Liver (tissue), 9 donors: ENCODE data around the gene HOPX. TPM values are rescaled to one million over a fixed set of nuclear protein-coding genes. Genes with fewer than 3 reads are reported as not detected.

Experiments used
- DNase-seq: peaks from one replicate; pipeline ENCODE4 v3.0.0-alpha.2; 2017; ENCODE audit warnings: low spot score
- H3K27ac ChIP-seq, 2 donors: one replicate each; pipeline ENCODE4 v1.7.0; 2013; ENCODE audit warnings: inconsistent platforms in 2 of 2, low read length in 2 of 2, control low read depth in 1 of 2, low read depth in 1 of 2, mild to moderate bottlenecking in 1 of 2
- H3K27me3 ChIP-seq, 4 donors: one replicate each; pipeline versions ENCODE4 v1.6.1 to v1.7.0; 2013; ENCODE audit warnings: low read length in 3 of 4, inconsistent platforms in 1 of 4, mild to moderate bottlenecking in 1 of 4, moderate library complexity in 1 of 4; ENCODE audit not compliant: control insufficient read depth in 4 of 4, insufficient read depth in 4 of 4
- H3K36me3 ChIP-seq, 4 donors: one replicate each; pipeline versions ENCODE4 v1.6.1 to v1.7.0; 2013; ENCODE audit warnings: low read length in 3 of 4, mild to moderate bottlenecking in 3 of 4, low read depth in 1 of 4, moderate library complexity in 1 of 4; ENCODE audit not compliant: control insufficient read depth in 4 of 4, insufficient read depth in 3 of 4
- H3K4me1 ChIP-seq, 4 donors: one replicate each; pipeline versions ENCODE4 v1.6.1 to v1.7.0; 2013; ENCODE audit warnings: low read length in 3 of 4, mild to moderate bottlenecking in 3 of 4, moderate library complexity in 1 of 4; ENCODE audit not compliant: control insufficient read depth in 4 of 4, insufficient read depth in 4 of 4
- H3K4me3 ChIP-seq, 3 donors: one replicate each; pipeline versions ENCODE4 v1.6.1 to v1.7.0; 2013; ENCODE audit warnings: low read length in 3 of 3, control low read depth in 1 of 3, low read depth in 1 of 3, mild to moderate bottlenecking in 1 of 3
- H3K9ac ChIP-seq, 2 donors: one replicate each; pipeline ENCODE4 v1.7.0; 2013; ENCODE audit warnings: low read length in 2 of 2, mild to moderate bottlenecking in 2 of 2, moderate library complexity in 2 of 2, control low read depth in 1 of 2, low read depth in 1 of 2
- H3K9me3 ChIP-seq, 4 donors: one replicate each; pipeline versions ENCODE4 v1.6.1 to v1.7.0; 2013; ENCODE audit warnings: low read length in 3 of 4; ENCODE audit not compliant: control insufficient read depth in 4 of 4
- EGR1 ChIP-seq, 2 donors: IDR thresholded peaks; 2 replicates each; pipeline ENCODE4 v1.6.1; 2016 to 2018; ENCODE audit warnings: antibody characterized with exemption in 2 of 2, low read depth in 2 of 2
- FOXA1 ChIP-seq: IDR thresholded peaks from 2 replicates; pipeline ENCODE4 v1.6.1; 2016; ENCODE audit warnings: antibody characterized with exemption
- FOXA2 ChIP-seq: IDR thresholded peaks from 2 replicates; pipeline ENCODE4 v1.6.1; 2016; ENCODE audit warnings: antibody characterized with exemption
- GABPA ChIP-seq, 2 donors: IDR thresholded peaks in 1 of 2; conservative IDR thresholded peaks in 1 of 2; 2 replicates each; pipeline ENCODE4 v1.6.1; 2016; ENCODE audit warnings: antibody characterized with exemption in 2 of 2, mild to moderate bottlenecking in 1 of 2, moderate library complexity in 1 of 2
- HNF4A ChIP-seq, 2 donors: conservative IDR thresholded peaks; 2 replicates each; pipeline ENCODE4 v1.6.1; 2016; ENCODE audit warnings: antibody characterized with exemption in 2 of 2, mild to moderate bottlenecking in 2 of 2
- HNF4G ChIP-seq: IDR thresholded peaks from 2 replicates; pipeline ENCODE4 v1.6.1; 2016; ENCODE audit warnings: antibody characterized with exemption
- JUND ChIP-seq, 2 donors: IDR thresholded peaks; 2 replicates each; pipeline ENCODE4 v1.6.1; 2016; ENCODE audit warnings: antibody characterized with exemption in 2 of 2
- NR2F2 ChIP-seq: IDR thresholded peaks from 2 replicates; pipeline ENCODE4 v1.6.1; 2016; ENCODE audit warnings: antibody characterized with exemption
- RAD21 ChIP-seq, 2 donors: IDR thresholded peaks; 2 replicates each; pipeline ENCODE4 v1.6.1; 2016; ENCODE audit warnings: antibody characterized with exemption in 2 of 2, mild to moderate bottlenecking in 2 of 2
- RXRA ChIP-seq, 2 donors: IDR thresholded peaks; 2 replicates each; pipeline ENCODE4 v1.6.1; 2017 to 2018; ENCODE audit warnings: antibody characterized with exemption in 2 of 2, mild to moderate bottlenecking in 1 of 2
- SP1 ChIP-seq: IDR thresholded peaks from 2 replicates; pipeline ENCODE4 v1.6.1; 2018; ENCODE audit warnings: antibody characterized with exemption, mild to moderate bottlenecking
- TAF1 ChIP-seq: conservative IDR thresholded peaks from 2 replicates; pipeline ENCODE4 v1.6.1; 2016; ENCODE audit warnings: antibody characterized with exemption, mild to moderate bottlenecking
- YY1 ChIP-seq: IDR thresholded peaks from 2 replicates; pipeline ENCODE4 v1.6.1; 2016; ENCODE audit warnings: antibody characterized with exemption, mild to moderate bottlenecking
- WGBS: extraction: QIAGEN DNeasy Blood & Tissue Kit; methylation state at CpG from one replicate; pipeline ENCODE4 v1.1.7; 2013; 5-methylcytosine and 5-hydroxymethylcytosine counted together
- polyA plus RNA-seq, 2 donors: library from polyadenylated mRNA; stranded (reverse) in 1 of 2; unstranded in 1 of 2; fragments of 200-250 nt in 1 of 2; fragments of >200 nt in 1 of 2; fragmentation: Nextera tagmentation in 1 of 2; extraction: Ambion mirVana in 1 of 2; gene quantifications; one replicate each; pipeline versions ENCODE4 v1.2.1 to v1.2.3, GENCODE V29; 2013 to 2015
- total RNA-seq, 2 donors: library from RNA; depleted of rRNA; stranded (reverse); fragments of >200 nt; gene quantifications; one replicate each; pipeline ENCODE4 v1.2.3, GENCODE V29; 2014
- TF ChIP-seq, protein P1 (sequence below): IDR thresholded peaks from 2 replicates; pipeline ENCODE4 v1.6.1; 2016; ENCODE audit warnings: antibody characterized with exemption, mild to moderate bottlenecking
- TF ChIP-seq, protein P2 (sequence below): IDR thresholded peaks from 2 replicates; pipeline ENCODE4 v1.6.1; 2016; ENCODE audit warnings: antibody characterized with exemption
- TF ChIP-seq, protein P3 (sequence below): IDR thresholded peaks from 2 replicates; pipeline ENCODE4 v1.6.1; 2016; ENCODE audit warnings: antibody characterized with exemption
- TF ChIP-seq, protein P4 (sequence below): IDR thresholded peaks from 2 replicates; pipeline ENCODE4 v1.6.1; 2016; ENCODE audit warnings: antibody characterized with exemption
- TF ChIP-seq, protein P5 (sequence below): fragments of 150-350 bp; IDR thresholded peaks from 2 replicates; pipeline ENCODE4 v1.5.1; 2017; ENCODE audit warnings: improper control_type of control experiment, low read depth, low read length; ENCODE audit not compliant: missing input control
- donor health status: healthy.
- donor health status: healthy.
- donor health status: healthy.
- donor health status: healthy.
- donor health status: healthy.

The HOPX gene
- total and polyA plus RNA-seq, 4 donors = 0.40 to 2.4 (median 0.63) TPM

DNA sequence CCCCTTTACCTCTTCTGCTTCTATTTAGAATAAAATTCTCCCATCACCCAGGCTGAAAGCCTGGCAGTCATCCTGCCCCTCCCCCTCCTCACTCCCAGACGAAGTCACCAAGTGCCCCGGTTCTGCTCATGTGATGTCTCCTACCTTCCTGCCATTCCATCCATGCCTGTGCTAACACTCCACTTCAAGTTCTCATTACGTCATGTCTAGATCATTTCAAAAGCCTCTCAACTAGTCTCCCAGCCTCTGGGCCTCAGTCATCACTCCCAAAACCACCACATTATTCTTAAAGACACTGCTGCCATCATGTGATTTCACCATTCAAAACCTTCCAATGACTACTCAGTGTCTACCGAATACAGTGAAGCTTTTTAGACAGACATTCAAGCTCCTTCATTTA is 17.2 kb upstream of the HOPX start:
- TF ChIP-seq, protein P1, sequence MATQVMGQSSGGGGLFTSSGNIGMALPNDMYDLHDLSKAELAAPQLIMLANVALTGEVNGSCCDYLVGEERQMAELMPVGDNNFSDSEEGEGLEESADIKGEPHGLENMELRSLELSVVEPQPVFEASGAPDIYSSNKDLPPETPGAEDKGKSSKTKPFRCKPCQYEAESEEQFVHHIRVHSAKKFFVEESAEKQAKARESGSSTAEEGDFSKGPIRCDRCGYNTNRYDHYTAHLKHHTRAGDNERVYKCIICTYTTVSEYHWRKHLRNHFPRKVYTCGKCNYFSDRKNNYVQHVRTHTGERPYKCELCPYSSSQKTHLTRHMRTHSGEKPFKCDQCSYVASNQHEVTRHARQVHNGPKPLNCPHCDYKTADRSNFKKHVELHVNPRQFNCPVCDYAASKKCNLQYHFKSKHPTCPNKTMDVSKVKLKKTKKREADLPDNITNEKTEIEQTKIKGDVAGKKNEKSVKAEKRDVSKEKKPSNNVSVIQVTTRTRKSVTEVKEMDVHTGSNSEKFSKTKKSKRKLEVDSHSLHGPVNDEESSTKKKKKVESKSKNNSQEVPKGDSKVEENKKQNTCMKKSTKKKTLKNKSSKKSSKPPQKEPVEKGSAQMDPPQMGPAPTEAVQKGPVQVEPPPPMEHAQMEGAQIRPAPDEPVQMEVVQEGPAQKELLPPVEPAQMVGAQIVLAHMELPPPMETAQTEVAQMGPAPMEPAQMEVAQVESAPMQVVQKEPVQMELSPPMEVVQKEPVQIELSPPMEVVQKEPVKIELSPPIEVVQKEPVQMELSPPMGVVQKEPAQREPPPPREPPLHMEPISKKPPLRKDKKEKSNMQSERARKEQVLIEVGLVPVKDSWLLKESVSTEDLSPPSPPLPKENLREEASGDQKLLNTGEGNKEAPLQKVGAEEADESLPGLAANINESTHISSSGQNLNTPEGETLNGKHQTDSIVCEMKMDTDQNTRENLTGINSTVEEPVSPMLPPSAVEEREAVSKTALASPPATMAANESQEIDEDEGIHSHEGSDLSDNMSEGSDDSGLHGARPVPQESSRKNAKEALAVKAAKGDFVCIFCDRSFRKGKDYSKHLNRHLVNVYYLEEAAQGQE = no peak
- no peak for TF ChIP-seq GABPA (IDR thresholded peaks at IDR 0.05 in 1 of 2, conservative IDR thresholded peaks at IDR 0.05 in 1 of 2)
- TF ChIP-seq, protein P2, sequence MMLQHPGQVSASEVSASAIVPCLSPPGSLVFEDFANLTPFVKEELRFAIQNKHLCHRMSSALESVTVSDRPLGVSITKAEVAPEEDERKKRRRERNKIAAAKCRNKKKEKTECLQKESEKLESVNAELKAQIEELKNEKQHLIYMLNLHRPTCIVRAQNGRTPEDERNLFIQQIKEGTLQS = no peak
- TF ChIP-seq, protein P3, sequence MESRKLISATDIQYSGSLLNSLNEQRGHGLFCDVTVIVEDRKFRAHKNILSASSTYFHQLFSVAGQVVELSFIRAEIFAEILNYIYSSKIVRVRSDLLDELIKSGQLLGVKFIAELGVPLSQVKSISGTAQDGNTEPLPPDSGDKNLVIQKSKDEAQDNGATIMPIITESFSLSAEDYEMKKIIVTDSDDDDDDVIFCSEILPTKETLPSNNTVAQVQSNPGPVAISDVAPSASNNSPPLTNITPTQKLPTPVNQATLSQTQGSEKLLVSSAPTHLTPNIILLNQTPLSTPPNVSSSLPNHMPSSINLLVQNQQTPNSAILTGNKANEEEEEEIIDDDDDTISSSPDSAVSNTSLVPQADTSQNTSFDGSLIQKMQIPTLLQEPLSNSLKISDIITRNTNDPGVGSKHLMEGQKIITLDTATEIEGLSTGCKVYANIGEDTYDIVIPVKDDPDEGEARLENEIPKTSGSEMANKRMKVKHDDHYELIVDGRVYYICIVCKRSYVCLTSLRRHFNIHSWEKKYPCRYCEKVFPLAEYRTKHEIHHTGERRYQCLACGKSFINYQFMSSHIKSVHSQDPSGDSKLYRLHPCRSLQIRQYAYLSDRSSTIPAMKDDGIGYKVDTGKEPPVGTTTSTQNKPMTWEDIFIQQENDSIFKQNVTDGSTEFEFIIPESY = no peak
- TF ChIP-seq EGR1 (IDR thresholded peaks at IDR 0.05; ENCODE audit: low read depth in 2 of 2) = no peak
- TF ChIP-seq YY1 = no peak
- TF ChIP-seq HNF4G = no peak
- TF ChIP-seq, protein P4, sequence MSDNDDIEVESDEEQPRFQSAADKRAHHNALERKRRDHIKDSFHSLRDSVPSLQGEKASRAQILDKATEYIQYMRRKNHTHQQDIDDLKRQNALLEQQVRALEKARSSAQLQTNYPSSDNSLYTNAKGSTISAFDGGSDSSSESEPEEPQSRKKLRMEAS = no peak
- TF ChIP-seq NR2F2 = no peak
- TF ChIP-seq FOXA2 = no peak
- TF ChIP-seq RXRA (IDR thresholded peaks at IDR 0.05) = no peak
- TF ChIP-seq SP1 = no peak
- no peak for TF ChIP-seq TAF1
- TF ChIP-seq, protein P5, sequence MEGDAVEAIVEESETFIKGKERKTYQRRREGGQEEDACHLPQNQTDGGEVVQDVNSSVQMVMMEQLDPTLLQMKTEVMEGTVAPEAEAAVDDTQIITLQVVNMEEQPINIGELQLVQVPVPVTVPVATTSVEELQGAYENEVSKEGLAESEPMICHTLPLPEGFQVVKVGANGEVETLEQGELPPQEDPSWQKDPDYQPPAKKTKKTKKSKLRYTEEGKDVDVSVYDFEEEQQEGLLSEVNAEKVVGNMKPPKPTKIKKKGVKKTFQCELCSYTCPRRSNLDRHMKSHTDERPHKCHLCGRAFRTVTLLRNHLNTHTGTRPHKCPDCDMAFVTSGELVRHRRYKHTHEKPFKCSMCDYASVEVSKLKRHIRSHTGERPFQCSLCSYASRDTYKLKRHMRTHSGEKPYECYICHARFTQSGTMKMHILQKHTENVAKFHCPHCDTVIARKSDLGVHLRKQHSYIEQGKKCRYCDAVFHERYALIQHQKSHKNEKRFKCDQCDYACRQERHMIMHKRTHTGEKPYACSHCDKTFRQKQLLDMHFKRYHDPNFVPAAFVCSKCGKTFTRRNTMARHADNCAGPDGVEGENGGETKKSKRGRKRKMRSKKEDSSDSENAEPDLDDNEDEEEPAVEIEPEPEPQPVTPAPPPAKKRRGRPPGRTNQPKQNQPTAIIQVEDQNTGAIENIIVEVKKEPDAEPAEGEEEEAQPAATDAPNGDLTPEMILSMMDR = no peak
- TF ChIP-seq RAD21 (IDR thresholded peaks at IDR 0.05) = no peak
- TF ChIP-seq HNF4A (conservative IDR thresholded peaks at IDR 0.05) = no peak
- TF ChIP-seq FOXA1 = no peak
- Histone ChIP-seq H3K9ac (no peak overlapping the region), H3K9me3 (no peaks in the 10 kb centered on the region), H3K4me3 (no peak overlapping the region), H3K27me3 (peaks cover 0 to 3% (median 0%) of the 10 kb centered on the region in 4 donors), H3K27ac (no peak overlapping the region), H3K4me1 (no peaks in the 10 kb centered on the region), H3K36me3 (no peaks in the 10 kb centered on the region)
- 65% methylated on average over 4 of the region's 4 CpGs for WGBS
- DNase-seq = no peak

DNA sequence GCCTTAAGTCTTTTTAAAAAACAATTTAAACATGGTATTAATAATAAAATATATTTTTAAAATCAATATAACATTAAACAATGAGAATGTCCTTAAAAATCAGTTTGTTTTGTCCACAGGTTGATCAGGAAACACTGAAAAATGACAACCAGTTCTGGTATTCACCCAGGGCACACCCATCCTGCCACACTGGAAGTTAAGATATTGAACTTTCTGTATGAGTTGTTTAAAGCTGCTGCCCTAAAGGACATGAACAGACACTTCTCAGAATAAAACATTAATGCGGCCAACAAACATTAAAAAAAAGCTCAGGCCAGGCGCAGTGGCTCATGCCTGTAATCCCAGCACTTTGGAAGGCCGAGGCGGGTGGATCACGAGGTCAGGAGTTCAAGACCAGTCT is 15.0 kb upstream of the HOPX start:
- Histone ChIP-seq H3K4me1 (no peaks in the 10 kb centered on the region), H3K36me3 (no peaks in the 10 kb centered on the region), H3K9me3 (no peaks in the 10 kb centered on the region), H3K9ac (no peak overlapping the region), H3K4me3 (no peak overlapping the region), H3K27me3 (peaks cover 0 to 3% (median 0%) of the 10 kb centered on the region in 4 donors), H3K27ac (no peak overlapping the region)
- WGBS = 76% methylated on average over 5 of the region's 5 CpGs
- no peak for DNase-seq
- TF ChIP-seq HNF4A (conservative IDR thresholded peaks at IDR 0.05) (no peak), EGR1 (IDR thresholded peaks at IDR 0.05; ENCODE audit: low read depth in 2 of 2) (no peak), SP1 (no peak), RAD21 (IDR thresholded peaks at IDR 0.05) (no peak), FOXA2 (no peak), TAF1 (no peak), FOXA1 (no peak), GABPA (IDR thresholded peaks at IDR 0.05 in 1 of 2, conservative IDR thresholded peaks at IDR 0.05 in 1 of 2) (no peak), JUND (IDR thresholded peaks at IDR 0.05) (no peak), YY1 (no peak), HNF4G (no peak), RXRA (IDR thresholded peaks at IDR 0.05) (no peak), NR2F2 (no peak)
- TF ChIP-seq, protein P5 = no peak
- TF ChIP-seq, protein P4 = no peak
- TF ChIP-seq, protein P3 = no peak
- TF ChIP-seq, protein P2 = no peak
